Neural progenitor cell (in vitro differentiated cells): ENCODE data around the gene PHACTR2.

Source experiments
- CTCF ChIP-seq: fragments of 200-600 bp; sonication (generic); IDR thresholded peaks from 2 replicates; pipeline ENCODE4 v1.5.1; 2017; ENCODE audit warnings: antibody characterized with exemption, mild to moderate bottlenecking
- EZH2 ChIP-seq: fragments of 200-600 bp; sonication (generic); IDR thresholded peaks from 2 replicates; pipeline ENCODE4 v1.6.1; 2017; ENCODE audit warnings: antibody characterized with exemption, mild to moderate bottlenecking, moderate library complexity
- EZH2phosphoT487 ChIP-seq: fragments of 200-600 bp; sonication (generic); IDR thresholded peaks from 2 replicates; pipeline ENCODE4 v1.6.1; 2017; ENCODE audit warnings: antibody characterized with exemption

GRCh38 chr6:143699430-143699825 is 21.7 kb downstream of the PHACTR2 start:
- TF ChIP-seq CTCF (no peak), EZH2phosphoT487 (no peak), EZH2 (no peak)
